ENCODE data around the gene TUBB6. TPM values are rescaled to one million over a fixed set of nuclear protein-coding genes. Genes with fewer than 3 reads are reported as not detected.

Gene TUBB6
- total and polyA plus RNA-seq, 2 experiments from 2014 or later = 148 to 329 TPM

DNA sequence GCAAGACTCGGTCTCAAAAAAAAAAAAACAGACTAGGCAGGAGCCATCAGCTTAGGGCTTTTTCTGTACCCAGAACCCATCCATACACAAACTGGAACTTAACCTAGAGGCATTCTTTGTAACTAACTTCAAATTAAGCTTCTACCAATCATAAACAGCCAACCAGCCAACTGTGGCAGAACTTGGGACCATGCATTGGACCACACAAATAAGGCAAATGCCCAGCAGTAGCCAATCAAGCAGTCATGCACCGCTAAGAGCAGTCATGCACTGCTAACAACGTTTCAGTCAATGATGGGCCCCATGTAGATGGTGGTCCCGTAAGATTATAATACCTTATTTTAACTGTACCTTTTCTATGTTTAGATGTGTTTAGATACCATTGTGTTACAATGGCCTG, 22.7 kb downstream of the TUBB6 start:
- Histone ChIP-seq H3K4me2 (no peak overlapping the region), H3K36me3 (ENCODE audit: insufficient read depth) (peaks cover 12% of the 10 kb centered on the region), H3K27me3 (ENCODE audit: insufficient read depth) (no peaks in the 10 kb centered on the region), H3K27ac (ENCODE audit: low read depth) (no peak overlapping the region), H3K4me1 (ENCODE audit: insufficient read depth) (peaks cover 25% of the 10 kb centered on the region), H3K79me2 (replicated peaks; ENCODE audit: insufficient read depth) (peaks cover 14% of the 10 kb centered on the region), H4K20me1 (replicated peaks; ENCODE audit: insufficient read depth) (no peaks in the 10 kb centered on the region; the same call in none of the 2 replicates), H3K9me2 (ENCODE audit: insufficient read depth) (no peaks in the 10 kb centered on the region), H3F3A (replicated peaks; ENCODE audit: low read depth) (peaks cover 40% of the 10 kb centered on the region), H2AFZ (no peak overlapping the region), H3K4me3 (no peak overlapping the region)
- TF ChIP-seq POLR2AphosphoS5 (IDR thresholded peaks at IDR 0.05; ENCODE audit: low read depth) = no peak
- no peak for TF ChIP-seq JUNB (IDR thresholded peaks at IDR 0.05; ENCODE audit: unreplicated experiment)
- TF ChIP-seq ZNF114 (CRISPR knock-in tag; IDR thresholded peaks at IDR 0.05) = no peak
- TF ChIP-seq, protein P1, sequence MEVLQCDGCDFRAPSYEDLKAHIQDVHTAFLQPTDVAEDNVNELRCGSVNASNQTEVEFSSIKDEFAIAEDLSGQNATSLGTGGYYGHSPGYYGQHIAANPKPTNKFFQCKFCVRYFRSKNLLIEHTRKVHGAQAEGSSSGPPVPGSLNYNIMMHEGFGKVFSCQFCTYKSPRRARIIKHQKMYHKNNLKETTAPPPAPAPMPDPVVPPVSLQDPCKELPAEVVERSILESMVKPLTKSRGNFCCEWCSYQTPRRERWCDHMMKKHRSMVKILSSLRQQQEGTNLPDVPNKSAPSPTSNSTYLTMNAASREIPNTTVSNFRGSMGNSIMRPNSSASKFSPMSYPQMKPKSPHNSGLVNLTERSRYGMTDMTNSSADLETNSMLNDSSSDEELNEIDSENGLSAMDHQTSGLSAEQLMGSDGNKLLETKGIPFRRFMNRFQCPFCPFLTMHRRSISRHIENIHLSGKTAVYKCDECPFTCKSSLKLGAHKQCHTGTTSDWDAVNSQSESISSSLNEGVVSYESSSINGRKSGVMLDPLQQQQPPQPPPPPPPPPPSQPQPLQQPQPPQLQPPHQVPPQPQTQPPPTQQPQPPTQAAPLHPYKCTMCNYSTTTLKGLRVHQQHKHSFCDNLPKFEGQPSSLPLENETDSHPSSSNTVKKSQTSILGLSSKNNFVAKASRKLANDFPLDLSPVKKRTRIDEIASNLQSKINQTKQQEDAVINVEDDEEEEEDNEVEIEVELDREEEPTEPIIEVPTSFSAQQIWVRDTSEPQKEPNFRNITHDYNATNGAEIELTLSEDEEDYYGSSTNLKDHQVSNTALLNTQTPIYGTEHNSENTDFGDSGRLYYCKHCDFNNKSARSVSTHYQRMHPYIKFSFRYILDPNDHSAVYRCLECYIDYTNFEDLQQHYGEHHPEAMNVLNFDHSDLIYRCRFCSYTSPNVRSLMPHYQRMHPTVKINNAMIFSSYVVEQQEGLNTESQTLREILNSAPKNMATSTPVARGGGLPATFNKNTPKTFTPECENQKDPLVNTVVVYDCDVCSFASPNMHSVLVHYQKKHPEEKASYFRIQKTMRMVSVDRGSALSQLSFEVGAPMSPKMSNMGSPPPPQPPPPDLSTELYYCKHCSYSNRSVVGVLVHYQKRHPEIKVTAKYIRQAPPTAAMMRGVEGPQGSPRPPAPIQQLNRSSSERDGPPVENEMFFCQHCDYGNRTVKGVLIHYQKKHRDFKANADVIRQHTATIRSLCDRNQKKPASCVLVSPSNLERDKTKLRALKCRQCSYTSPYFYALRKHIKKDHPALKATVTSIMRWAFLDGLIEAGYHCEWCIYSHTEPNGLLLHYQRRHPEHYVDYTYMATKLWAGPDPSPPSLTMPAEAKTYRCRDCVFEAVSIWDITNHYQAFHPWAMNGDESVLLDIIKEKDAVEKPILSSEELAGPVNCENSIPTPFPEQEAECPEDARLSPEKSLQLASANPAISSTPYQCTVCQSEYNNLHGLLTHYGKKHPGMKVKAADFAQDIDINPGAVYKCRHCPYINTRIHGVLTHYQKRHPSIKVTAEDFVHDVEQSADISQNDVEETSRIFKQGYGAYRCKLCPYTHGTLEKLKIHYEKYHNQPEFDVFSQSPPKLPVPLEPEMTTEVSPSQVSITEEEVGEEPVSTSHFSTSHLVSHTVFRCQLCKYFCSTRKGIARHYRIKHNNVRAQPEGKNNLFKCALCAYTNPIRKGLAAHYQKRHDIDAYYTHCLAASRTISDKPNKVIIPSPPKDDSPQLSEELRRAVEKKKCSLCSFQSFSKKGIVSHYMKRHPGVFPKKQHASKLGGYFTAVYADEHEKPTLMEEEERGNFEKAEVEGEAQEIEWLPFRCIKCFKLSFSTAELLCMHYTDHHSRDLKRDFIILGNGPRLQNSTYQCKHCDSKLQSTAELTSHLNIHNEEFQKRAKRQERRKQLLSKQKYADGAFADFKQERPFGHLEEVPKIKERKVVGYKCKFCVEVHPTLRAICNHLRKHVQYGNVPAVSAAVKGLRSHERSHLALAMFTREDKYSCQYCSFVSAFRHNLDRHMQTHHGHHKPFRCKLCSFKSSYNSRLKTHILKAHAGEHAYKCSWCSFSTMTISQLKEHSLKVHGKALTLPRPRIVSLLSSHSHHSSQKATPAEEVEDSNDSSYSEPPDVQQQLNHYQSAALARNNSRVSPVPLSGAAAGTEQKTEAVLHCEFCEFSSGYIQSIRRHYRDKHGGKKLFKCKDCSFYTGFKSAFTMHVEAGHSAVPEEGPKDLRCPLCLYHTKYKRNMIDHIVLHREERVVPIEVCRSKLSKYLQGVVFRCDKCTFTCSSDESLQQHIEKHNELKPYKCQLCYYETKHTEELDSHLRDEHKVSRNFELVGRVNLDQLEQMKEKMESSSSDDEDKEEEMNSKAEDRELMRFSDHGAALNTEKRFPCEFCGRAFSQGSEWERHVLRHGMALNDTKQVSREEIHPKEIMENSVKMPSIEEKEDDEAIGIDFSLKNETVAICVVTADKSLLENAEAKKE (CRISPR knock-in tag; IDR thresholded peaks at IDR 0.05) = no peak
- TF ChIP-seq, protein P2, sequence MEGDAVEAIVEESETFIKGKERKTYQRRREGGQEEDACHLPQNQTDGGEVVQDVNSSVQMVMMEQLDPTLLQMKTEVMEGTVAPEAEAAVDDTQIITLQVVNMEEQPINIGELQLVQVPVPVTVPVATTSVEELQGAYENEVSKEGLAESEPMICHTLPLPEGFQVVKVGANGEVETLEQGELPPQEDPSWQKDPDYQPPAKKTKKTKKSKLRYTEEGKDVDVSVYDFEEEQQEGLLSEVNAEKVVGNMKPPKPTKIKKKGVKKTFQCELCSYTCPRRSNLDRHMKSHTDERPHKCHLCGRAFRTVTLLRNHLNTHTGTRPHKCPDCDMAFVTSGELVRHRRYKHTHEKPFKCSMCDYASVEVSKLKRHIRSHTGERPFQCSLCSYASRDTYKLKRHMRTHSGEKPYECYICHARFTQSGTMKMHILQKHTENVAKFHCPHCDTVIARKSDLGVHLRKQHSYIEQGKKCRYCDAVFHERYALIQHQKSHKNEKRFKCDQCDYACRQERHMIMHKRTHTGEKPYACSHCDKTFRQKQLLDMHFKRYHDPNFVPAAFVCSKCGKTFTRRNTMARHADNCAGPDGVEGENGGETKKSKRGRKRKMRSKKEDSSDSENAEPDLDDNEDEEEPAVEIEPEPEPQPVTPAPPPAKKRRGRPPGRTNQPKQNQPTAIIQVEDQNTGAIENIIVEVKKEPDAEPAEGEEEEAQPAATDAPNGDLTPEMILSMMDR (conservative IDR thresholded peaks at IDR 0.05; ENCODE audit: low read depth in 2 of 2) = no peak
- TF ChIP-seq EZH2phosphoT487 (IDR thresholded peaks at IDR 0.05; ENCODE audit: unreplicated experiment) = no peak
- TF ChIP-seq, protein P3, sequence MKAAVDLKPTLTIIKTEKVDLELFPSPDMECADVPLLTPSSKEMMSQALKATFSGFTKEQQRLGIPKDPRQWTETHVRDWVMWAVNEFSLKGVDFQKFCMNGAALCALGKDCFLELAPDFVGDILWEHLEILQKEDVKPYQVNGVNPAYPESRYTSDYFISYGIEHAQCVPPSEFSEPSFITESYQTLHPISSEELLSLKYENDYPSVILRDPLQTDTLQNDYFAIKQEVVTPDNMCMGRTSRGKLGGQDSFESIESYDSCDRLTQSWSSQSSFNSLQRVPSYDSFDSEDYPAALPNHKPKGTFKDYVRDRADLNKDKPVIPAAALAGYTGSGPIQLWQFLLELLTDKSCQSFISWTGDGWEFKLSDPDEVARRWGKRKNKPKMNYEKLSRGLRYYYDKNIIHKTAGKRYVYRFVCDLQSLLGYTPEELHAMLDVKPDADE (IDR thresholded peaks at IDR 0.05) = no peak
- TF ChIP-seq CREB1 (CRISPR knock-in tag; IDR thresholded peaks at IDR 0.05; ENCODE audit: low read depth) = no peak
- no peak for TF ChIP-seq STAT1 (IDR thresholded peaks at IDR 0.05; ENCODE audit: unreplicated experiment)
- TF ChIP-seq NANOG (IDR thresholded peaks at IDR 0.05; ENCODE audit: borderline replicate concordance) = no peak
- TF ChIP-seq EZH2 (IDR thresholded peaks at IDR 0.05; ENCODE audit: low read depth, unreplicated experiment) = no peak
- Mint-ChIP-seq H3K4me3 (no peak overlapping the region), H3K36me3 (ENCODE audit: low read depth) (peaks cover 63% of the 10 kb centered on the region), H3K9me3 (no peaks in the 10 kb centered on the region), H3K4me1 (peaks cover 30% of the 10 kb centered on the region), H3K27ac (no peak overlapping the region), H3K27me3 (ENCODE audit: insufficient read depth, low read depth, poor library complexity) (peaks cover 2% of the 10 kb centered on the region)
- DNase-seq (ENCODE audit: low spot score) = no peak
- no peak for ATAC-seq
